ENCODE results near the gene C1QL1. TPM values are rescaled to one million over a fixed set of nuclear protein-coding genes. Genes with fewer than 3 reads are reported as not detected.

C1QL1 gene
- total RNA-seq, 1 donor from 2014 or later, result under 0.01 TPM

DNA sequence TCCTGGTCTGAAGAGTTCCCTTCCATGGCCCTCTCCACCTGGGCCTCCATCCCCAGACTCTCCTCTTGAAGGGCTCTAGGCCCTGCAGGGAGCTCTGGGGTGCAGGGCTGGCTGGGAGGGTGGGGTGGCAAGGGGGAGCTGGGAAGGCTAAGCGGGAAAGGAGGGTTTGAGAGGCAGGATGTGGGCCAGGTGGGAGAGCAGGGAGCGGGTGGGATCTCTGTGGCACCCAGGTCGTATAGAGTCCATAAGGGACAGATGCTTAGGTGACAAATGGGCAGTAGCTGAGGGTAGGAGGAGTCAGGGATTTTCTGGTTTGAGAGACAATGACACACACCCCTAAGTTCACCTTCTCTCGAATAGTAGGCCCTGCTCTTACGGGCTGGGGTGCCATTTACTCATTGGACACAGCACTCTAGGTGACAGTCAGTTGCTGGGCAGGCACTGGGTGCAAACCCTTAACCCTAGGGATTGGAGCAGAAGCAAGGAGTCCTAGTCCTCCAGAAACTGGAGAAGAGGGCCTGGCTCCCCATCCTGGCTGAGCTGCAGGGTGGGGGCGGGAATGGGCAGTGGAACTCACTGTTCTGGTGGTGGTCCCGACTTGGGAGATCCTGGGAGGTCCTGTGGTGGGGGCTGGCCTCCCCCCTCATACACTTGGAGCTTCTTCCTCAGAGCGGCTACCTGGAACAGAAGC, 35.9 kb downstream of the C1QL1 start:
- no peak for DNase-seq (ENCODE audit: low read depth in 2 of 2)

DNA sequence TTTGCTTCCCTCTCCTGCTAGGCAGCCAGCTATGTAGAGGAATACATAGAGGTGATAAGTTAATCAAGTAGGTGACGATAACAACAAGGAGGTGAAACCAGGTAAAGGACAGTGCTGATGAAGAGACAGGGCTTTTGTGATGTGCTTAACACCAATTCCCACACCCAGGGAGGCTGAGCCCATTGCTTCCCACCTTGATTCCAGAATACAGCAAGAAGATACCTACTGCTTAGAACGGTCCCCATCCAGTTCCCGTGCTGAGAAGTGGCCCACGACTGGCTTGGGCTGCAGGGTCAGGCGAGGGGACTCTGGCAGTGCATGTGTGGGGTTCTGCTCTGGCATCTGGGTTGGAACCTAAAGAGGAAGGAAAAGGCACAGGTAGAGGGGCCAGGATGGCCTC, 36.7 kb downstream of the C1QL1 start:
- no peak for DNase-seq (ENCODE audit: low read depth in 2 of 2)

DNA sequence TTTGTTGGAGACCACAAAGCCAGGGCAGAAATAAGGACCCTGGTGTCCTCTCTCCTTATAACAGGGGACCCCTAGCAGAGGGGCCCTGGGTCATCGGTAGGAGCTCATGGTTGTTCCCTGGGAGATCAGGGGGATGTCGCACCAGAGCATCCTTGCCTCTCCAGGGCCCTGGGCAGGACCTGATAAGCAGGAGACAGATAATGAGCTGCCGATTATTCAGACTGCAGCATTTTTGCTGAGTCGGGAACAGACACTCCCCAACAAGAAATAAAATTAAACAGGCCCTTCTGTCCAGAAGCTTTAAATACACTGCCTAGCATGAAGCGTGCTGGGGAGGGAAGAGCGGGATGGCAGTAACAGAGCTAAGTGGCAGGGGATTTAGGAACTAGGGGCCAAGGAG, 37.4 kb downstream of the C1QL1 start:
- no peak for DNase-seq (ENCODE audit: low read depth in 2 of 2)

DNA sequence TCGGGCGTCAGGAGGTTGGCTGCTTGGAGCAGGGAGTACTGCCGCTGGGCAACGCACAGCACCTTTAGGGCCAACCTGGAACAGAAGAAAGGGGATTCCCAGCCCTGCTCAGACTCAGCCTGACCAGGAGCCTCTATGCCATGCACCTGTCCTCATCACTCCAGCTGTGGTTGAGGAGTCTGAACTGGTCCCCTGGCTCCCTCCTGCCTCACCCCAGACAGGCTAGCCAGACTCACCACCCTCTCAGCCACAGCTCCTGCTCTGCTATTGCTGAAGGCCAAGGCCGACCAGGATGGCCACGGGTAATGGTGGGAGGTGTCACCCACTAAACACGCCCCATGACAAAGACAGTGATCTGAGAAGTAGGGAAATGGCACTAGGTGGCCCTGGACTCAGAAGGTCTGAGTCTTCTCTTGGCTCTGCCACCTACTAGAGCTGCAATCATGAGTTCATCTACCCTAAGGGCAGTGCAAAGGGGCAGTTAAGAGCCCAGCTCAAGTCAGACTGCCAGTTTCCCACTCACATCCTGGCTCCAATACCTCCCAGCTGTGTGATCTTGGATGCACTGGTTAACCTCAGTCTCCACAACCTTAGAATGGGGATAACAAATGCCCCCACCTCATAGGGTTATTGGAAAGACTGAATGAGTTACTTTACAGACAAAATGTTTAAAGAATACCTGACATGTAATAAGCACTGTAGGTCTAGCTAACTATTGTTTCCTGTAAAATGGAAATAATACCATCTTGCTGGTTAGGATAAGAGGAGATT, 39.0 kb downstream of the C1QL1 start:
- no peak for DNase-seq (ENCODE audit: low read depth in 2 of 2)

DNA sequence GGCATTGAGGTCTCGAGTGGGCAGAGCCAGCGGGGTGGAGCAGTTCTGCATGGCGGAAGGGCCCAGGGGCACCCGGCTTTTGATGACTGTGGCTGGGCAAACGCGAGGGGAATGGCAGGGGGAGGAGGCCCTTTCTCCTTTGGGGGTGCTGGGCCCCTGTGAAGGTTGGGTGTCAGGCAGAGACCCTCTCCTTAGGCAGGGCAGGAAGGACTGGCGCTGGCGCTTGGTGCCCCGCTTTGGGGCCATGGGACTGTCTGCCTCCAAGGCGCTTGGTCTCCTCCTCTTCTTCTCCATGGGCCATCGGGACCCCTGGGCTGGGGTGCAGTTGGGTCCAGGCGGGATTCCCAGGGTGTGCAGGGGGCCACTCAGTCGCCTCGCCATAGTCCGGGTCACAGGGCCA, 40.0 kb downstream of the C1QL1 start:
- DNase-seq (ENCODE audit: low read depth in 2 of 2), result no peak

DNA sequence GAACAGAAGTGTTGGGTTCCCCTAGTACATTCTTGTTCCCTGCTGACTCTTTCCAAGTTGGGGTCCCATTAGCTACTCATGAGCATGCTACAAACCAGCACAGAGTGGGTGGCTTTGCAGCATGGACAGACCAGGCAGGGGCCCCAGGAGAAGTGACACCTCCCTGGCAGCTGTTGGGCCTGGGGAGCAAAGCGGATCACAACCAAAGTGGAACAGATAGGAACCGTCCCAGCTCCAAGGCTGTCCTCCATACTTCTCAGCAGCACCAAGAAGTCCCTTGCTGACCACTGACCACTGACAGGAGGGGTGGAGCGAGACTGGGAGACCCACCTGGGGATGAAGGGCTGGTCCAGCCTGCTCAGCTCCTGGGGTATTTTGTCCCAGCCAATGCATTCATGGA, 40.4 kb downstream of the C1QL1 start:
- no peak for DNase-seq (ENCODE audit: low read depth in 2 of 2)

DNA sequence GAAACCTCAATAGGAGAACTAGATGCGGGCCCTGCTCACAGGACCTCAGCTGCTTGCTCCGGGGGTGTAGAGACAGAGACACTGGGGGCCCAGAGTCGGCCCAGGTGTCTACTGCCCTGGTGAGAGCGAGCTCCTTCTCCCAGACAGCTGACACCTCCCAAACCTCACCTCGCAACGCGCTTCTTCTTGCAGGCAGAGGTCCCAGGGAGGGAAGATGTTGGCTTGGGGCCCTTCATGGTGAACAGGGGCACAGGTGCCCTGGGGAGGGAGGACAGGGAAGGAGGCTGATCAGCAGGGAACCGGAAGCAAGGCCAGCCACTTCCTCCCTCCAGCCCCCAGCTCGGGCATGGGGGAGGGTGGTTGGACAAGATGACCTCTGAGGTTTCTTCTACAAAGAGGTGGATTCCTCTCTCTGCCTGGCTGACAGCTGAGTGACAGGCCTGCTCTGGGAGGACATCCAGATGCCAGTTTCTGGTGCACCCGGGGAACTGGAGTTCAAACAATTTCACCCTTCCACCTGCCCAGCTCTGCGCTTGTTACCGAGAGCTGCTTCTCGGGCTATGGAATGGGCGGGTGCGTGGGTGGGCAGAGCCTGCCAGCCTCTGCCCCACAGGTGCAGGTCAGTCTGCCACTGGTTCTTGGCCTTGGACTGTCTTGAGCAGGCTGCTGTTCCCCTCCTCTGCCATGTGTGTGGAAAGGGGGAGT, 41.1 kb downstream of the C1QL1 start:
- DNase-seq (ENCODE audit: low read depth in 2 of 2), result no peak

DNA sequence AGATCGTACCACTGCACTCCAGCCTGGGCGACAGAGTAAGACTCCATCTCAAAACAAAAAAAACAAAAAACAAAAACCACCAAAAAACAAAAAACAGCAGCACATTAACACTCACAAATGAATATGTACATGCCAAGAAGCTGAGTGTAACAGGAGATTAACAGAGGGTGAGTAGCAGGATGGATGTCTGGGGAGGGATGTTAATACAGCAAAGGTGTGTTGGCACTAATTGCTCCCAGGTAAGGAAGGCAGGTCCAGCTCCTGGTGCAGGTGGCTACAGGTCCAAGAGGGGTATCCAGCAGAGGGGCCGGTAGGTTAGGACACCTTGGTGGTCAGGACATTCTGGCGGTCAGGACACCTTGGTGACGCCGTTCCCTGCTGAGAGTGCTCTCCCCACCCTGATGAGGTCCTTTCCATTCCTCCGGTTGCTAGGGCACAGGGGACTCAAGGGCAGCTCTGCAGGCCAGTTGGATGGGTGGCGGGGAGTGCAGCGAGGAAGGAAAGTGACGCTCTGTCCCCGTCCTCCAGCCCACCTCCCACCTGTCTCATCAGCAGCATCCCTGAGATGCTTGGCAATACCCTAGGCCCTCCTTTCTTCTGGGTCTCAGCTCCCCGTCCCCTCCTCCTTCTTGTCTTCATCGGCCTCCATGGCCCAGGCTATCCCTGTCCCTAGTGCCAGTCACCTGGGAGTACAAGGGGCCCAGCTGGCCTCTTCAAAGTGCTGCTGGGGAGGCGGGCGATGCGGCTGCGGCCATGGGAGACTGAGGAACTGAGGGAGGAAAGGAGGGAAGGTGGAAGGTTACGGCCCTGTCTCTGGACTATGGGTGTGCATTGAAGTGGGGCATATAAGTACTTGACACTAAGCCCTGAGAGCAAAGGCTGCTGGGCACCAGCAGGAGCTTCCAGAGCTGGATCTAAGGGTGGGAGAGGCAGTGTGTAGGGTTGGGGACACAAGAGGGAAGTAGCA, 42.1 kb downstream of the C1QL1 start:
- no peak for DNase-seq (ENCODE audit: low read depth in 2 of 2)

DNA sequence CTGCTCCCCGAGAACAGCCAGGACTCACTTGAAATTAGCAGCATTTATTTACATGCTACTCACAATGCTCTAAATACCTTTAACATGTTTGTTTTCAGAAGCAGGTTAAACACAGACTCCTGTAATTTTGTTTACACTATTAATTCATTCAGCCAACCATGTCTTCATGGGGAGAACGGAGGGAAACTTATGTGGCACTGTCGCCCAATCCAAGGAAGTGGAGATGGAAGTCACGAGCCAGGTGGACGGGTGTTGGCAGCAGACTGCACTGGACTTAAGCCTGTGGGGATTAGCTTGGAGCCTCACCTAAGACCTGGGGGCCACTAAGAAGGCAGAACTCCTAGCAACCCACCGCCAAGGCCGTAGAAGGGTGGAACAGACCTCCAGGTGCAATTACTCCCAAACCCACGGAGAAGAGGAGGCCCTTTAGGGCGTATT, 44.0 kb downstream of the C1QL1 start:
- DNase-seq (ENCODE audit: low read depth in 2 of 2), result no peak

DNA sequence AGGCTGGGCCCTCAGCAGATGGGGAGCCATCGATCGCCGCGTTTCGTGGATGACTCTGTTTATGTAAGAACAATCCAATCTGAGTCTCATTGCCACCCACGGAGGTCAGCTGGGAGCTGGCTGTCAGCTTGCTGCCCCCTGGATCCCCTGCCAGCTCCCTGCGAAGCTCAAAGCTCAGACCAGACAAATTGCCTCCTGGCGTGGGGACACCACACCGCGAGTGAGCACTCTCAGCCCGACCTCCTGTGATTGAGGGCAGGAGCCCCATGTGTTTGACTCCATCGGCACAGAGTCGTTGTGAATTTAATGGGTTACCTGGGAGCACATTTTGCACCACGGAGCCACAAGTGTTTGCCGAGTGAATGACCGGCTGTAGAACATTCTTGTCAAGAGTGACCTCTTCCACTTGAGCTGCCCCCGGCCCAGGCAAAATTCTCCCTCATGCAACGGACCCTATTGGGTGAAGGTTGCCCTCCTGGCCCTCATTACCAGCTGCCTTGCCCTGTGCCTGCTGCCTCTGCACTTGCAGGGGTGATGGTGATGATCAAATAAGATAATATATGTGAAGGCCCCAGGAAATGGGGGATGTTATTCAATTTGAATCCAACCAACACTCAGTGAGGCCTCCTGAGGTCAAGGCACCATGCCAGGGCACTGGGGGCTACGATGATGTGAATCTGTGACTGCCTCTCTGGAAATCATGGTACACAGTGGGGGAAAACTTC, 45.2 kb downstream of the C1QL1 start:
- DNase-seq (ENCODE audit: low read depth in 2 of 2), result no peak

DNA sequence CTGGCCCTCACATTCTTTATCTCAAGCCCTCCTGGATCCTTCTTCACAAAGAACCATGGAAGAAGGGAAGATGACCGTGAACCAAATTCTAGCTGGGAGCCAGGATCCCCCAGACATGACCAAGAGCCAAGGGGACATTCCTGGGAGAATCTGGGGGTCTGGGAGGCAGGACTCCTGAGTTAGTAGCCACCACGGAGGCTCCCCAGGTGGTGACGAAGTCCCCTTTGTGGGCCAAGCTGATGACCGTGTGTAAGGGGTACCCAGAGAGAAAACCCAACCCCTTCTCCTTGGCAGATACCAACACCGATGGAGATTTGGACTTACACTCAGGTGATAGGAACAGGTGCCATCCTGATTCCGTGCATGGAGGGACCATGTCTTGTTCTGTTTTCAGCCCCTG, 46.0 kb downstream of the C1QL1 start:
- DNase-seq (ENCODE audit: low read depth in 2 of 2), result no peak

DNA sequence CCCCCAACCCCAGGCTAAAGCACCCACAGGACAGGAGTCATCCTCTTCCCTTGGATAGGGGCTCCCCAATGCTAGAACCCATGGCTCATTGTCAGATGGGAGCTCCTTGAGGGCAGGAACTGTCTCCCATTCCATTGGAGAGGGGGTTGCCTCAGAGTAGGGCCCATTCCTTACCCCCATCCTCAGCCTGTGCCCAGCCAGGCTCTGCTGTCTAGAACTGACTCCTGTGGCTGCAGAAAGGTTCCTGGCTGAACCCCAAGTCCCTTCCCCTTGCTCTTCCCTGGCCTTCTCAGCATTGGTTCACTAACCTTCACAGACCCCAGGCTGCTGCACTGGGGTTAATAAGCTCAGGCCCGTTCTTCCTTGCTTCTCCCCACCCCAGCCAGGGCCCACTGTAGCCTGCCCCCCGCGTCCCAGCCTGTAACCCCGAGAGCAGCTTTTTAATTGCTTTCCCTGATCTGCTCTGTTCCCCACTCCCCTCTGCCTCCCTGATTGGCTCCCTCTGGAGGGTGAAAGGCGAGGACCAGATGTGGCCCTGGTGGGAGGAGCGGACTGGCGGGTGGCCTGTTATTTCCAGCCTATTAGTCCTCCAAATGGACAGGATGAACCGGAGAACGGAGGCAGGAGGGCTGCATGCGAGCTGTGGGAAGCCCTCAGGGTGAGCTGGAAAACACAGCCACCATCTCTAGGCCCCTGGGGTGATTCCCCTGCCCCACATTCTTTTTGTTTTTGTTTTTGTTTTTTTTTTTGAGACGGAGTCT, 46.8 kb downstream of the C1QL1 start:
- DNase-seq (ENCODE audit: low read depth in 2 of 2), result no peak

DNA sequence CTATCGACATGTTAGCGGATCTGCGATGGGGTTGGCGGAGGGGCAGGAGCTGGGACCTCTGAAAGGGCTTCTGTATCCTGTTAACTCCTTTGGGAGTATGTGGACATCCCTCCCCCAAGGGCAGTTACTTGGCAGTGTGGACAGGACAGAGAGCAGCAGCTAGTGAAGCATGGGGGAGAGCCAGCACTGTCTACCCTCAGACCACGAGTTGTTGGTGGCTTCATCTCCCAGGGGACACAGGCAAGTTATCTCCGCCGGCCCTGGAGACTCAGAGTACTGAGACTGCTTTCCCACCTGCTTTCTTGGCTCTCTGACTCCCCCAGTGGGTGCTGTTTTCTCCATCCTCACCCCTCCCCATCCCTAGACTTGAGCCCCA, 47.5 kb downstream of the C1QL1 start:
- no peak for DNase-seq (ENCODE audit: low read depth in 2 of 2)

DNA sequence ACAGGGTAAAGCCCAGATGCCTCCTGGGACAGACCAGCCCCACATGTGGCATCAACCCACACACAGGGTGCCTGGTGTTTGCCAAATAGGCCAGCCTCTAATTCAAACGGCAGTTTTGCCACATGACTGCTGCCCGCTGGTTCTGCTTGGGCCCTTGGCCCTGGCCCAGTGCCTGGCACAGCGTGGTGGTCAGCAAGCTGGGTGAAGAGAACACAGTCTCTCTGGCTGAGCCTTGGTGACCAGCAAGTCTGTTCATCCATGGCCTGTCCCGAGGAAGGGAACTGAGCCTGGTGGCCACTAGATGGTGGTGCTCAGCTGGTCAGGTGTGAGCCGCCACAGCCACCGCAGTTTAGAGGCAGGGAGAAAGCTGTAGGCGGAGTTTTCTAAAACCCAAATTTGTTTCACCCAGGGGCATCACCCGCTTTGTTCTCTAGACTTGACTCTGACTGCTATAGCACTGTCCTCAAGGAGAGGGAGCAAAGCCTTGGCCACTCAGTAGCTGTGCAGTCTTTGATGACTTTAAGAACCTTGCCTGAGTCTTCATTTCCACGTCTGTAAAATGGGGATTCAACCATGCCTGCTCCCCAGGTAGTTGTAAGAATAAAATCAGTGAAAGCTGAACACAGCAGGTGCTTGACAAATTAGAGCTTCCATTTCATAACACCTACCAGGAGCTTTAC, 48.1 kb downstream of the C1QL1 start:
- peak; percentile 86 to 92 for DNase-seq (ENCODE audit: low read depth in 2 of 2)

DNA sequence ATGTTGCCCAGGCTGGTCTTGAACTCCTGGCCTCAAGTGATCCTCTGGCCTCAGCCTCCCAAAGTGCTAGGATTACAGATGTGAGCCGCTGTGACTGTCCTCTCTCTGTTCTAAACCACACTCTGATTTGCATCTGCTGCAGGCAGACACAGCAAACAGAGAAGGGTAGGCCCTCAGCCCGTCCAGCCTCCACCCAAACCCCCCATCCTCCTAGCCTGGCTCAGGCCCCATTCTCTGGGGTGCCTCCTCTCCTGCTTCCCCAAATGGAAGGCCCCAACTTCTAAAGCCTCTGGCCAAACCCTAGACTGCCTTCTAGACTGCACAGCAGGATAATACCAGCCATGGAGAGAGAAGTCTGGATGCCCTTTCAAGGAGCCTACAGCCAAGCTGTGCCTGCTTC, 48.7 kb downstream of the C1QL1 start:
- no peak for DNase-seq (ENCODE audit: low read depth in 2 of 2)

DNA sequence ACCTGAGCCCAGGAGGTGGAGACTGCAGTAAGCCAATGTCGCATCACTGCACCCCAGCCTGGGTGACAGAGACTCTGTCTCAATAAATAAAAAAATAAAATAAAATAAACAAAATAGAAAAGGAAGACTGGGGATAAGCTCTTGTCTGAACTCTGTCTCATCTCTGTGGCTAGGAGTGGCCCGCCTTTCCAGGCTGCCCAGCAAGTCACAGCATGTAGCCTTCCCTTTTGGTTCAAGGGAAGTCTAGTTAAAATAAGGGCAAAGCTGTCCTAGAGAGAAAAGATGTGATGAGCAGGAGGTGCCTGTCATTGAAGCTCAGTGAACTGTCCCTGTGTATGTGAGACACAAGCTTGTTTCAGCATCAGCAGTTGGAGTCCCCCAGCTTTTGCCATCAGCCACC, 50.1 kb downstream of the C1QL1 start:
- DNase-seq (ENCODE audit: low read depth in 2 of 2), result no peak

DNA sequence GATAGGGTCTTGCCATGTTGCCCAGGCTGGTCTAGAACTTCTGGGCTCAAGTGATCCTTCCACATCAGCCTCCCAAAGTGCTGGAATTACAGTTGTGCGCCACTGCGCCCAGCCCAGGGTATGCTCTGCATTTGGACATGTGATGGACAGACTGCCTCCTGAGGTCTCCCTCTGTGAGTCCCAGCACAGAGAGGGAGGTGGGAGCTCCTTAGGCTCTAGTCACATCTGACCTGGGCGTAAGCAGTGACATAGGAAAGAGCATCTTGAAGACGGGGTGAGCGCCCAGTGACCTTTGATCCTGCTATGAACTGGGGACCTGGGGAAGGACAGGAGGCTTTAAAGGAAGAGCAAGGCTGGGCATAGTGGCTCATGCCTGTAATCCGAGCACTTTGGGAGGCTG, 50.6 kb downstream of the C1QL1 start:
- DNase-seq (ENCODE audit: low read depth in 2 of 2), result no peak

DNA sequence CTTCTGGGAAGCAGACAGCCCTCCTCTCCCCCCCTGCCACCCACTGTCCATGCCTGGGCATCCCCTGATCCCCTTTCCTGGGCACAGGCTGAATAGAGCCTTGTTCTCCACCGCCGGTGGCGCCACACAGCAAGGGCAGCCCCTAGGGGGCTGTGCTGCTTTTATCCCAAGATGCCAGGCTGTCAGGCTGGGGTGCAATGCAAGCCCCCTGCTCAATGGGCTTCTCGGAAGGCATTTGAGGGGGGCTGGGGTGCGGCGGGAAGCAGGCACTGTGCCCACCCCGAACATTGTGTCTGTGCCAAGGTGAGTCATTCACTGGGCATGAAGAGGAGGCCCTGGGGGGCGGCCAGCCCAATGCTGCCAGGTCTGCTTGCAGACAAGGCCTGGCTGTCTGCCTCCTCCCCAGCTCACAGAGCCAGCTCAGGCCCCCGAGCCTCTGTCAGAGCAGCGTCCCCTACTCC, 51.3 kb downstream of the C1QL1 start:
- peak in 1 of 2 donors; percentile 38 for DNase-seq (ENCODE audit: low read depth in 2 of 2)

Measured in lung microvascular endothelial cell (primary cell).